Osteocyte (in vitro differentiated cells): Measurements from ENCODE around the gene DOCK7. TPM values are rescaled to one million over a fixed set of nuclear protein-coding genes. Genes with fewer than 3 reads are reported as not detected.

ENCODE experiments used
- DNase-seq: peaks from one replicate; pipeline ENCODE4 v3.0.0; 2021; ENCODE audit warnings: mixed read lengths; ENCODE audit not compliant: unreplicated experiment; ENCODE audit errors: extremely low spot score
- H3K27ac Mint-ChIP-seq: one replicate; pipeline ENCODE4 v1.8.0; 2021; ENCODE audit warnings: mild to moderate bottlenecking, mixed read lengths; ENCODE audit not compliant: unreplicated experiment
- H3K27me3 Mint-ChIP-seq: one replicate; pipeline ENCODE4 v1.8.0; 2021; ENCODE audit warnings: mixed read lengths; ENCODE audit not compliant: unreplicated experiment
- H3K36me3 Mint-ChIP-seq: one replicate; pipeline ENCODE4 v1.8.0; 2021; ENCODE audit warnings: mixed read lengths; ENCODE audit not compliant: unreplicated experiment
- H3K4me1 Mint-ChIP-seq: one replicate; pipeline ENCODE4 v1.8.0; 2021; ENCODE audit warnings: mixed read lengths; ENCODE audit not compliant: unreplicated experiment
- H3K4me3 Mint-ChIP-seq: one replicate; pipeline ENCODE4 v1.8.0; 2021; ENCODE audit warnings: mild to moderate bottlenecking, moderate library complexity, mixed read lengths; ENCODE audit not compliant: unreplicated experiment
- H3K9me3 Mint-ChIP-seq: one replicate; pipeline ENCODE4 v1.8.0; 2021; ENCODE audit warnings: mixed read lengths; ENCODE audit not compliant: unreplicated experiment
- total RNA-seq: library from RNA; stranded (reverse); gene quantifications from 2 replicates; pipeline ENCODE4 v1.2.1, GENCODE V29; 2021
- TF ChIP-seq, protein P1 (sequence below): fragments of 200-600 bp; sonication (generic); IDR thresholded peaks from 2 replicates; pipeline ENCODE4 v1.5.0; 2021; ENCODE audit warnings: antibody characterized with exemption, mild to moderate bottlenecking, moderate library complexity

DOCK7 gene
- total RNA-seq, 1 donor from 2014 or later, result 81.8 TPM

DNA sequence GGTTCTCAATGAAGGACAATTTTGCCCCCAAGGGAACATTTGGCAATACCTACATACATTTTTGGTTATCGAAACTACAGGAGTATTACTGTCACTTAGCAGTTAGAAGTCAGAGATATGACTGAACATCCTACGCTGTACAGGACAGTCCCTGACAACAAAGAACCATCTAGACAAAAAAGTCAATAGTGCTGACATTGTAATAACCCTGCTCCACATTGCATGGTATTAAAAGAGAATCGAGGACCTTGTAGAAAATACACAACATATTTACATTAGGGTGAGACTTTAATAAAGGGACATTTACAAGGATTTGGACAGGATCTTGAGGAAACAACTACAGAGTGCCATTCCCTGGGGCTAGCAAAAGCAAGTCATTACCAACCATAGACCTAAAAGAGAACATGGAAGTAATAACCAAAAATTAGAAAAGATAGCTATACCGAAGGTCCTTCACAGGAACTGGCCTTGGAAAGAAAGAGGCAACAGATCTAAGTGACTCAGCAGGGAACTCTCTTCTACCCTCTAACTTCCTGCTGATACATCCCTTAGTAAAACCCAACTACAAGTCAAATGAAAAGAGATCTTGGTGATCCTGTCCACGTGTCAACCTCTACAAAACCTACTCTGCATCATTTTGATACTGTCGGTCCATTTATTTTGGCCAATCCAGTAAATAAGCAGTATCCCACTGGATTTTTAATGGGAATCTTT is 50.6 kb downstream of the DOCK7 start:
- H3K9me3 Mint-ChIP-seq, result peaks cover 7% of the 10 kb centered on the region
- no peak overlapping the region for H3K4me3 Mint-ChIP-seq
- TF ChIP-seq, protein P1, sequence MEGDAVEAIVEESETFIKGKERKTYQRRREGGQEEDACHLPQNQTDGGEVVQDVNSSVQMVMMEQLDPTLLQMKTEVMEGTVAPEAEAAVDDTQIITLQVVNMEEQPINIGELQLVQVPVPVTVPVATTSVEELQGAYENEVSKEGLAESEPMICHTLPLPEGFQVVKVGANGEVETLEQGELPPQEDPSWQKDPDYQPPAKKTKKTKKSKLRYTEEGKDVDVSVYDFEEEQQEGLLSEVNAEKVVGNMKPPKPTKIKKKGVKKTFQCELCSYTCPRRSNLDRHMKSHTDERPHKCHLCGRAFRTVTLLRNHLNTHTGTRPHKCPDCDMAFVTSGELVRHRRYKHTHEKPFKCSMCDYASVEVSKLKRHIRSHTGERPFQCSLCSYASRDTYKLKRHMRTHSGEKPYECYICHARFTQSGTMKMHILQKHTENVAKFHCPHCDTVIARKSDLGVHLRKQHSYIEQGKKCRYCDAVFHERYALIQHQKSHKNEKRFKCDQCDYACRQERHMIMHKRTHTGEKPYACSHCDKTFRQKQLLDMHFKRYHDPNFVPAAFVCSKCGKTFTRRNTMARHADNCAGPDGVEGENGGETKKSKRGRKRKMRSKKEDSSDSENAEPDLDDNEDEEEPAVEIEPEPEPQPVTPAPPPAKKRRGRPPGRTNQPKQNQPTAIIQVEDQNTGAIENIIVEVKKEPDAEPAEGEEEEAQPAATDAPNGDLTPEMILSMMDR, result no peak
- peaks cover 45% of the 10 kb centered on the region for H3K36me3 Mint-ChIP-seq
- no peaks in the 10 kb centered on the region for H3K4me1 Mint-ChIP-seq
- DNase-seq, result no peak
- H3K27ac Mint-ChIP-seq, result no peak overlapping the region
- H3K27me3 Mint-ChIP-seq, result no peaks in the 10 kb centered on the region

DNA sequence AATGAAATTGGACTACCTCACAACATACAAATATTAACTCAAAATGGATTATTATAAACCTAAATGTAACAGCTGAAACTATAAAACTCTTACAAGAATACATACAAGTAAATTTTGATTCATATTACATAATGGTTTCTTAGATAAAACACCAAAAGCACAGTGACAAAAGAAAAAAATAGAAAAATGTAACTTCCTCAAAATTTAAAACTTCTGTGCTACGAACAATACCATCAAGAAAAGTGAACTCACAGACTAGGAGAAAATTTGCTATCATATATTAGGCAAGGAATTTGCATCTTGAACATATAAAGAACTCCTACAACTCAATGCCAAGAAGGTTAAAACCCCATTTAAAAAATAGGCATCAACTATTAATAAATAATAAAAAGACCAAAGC is 59.7 kb downstream of the DOCK7 start:
- peaks cover 10% of the 10 kb centered on the region for H3K9me3 Mint-ChIP-seq
- peaks cover 20% of the 10 kb centered on the region for H3K4me1 Mint-ChIP-seq
- no peaks in the 10 kb centered on the region for H3K27me3 Mint-ChIP-seq
- peaks cover 61% of the 10 kb centered on the region for H3K36me3 Mint-ChIP-seq
- H3K27ac Mint-ChIP-seq, result no peak overlapping the region
- no peak for DNase-seq
- TF ChIP-seq, protein P1, result no peak
- no peak overlapping the region for H3K4me3 Mint-ChIP-seq

DNA sequence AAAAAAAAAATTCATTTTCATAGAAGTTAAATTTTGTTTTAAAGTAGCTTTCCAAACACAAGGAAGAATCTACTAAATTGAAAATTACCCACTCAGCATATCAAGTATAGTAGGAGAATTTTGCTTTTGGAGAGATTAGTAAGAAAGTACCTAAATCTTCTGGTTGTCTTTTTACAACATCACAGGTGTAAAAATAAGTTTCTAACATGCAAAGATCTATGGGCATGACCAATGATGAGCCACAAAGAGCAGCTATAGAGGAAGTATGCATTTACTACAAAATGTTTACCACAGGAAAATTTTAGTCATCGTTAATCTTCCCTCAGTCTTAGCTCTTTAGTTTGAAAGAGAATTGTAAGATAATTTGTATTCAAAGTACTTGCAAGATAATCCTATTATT is 62.8 kb downstream of the DOCK7 start:
- Mint-ChIP-seq H3K4me3 (no peak overlapping the region), H3K4me1 (peaks cover 33% of the 10 kb centered on the region), H3K27me3 (no peaks in the 10 kb centered on the region), H3K9me3 (peaks cover 9% of the 10 kb centered on the region), H3K27ac (peak overlapping the region; percentile 9), H3K36me3 (peaks cover 44% of the 10 kb centered on the region)
- TF ChIP-seq, protein P1, result no peak
- no peak for DNase-seq

DNA sequence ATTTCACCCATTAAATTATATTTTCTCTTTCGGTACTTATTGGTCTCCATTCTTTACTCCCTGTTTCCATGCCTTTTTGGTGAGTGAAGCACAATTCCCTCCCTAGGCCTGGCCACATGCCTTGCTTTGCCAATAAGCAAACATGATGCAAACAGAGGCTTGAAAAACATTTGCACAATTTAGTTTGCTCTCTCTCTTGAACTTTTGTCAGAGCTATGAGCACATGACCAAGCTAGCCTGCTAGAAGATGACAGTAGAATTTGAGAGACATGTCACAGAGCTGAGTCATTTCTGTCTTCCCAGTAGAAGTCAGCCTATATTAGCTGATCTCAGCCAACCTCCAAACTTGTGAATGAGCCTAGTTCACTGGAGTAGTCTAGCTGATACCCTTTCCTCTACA is 66.3 kb downstream of the DOCK7 start:
- H3K4me3 Mint-ChIP-seq, result no peak overlapping the region
- DNase-seq, result no peak
- H3K36me3 Mint-ChIP-seq, result peaks cover 54% of the 10 kb centered on the region
- H3K4me1 Mint-ChIP-seq, result peaks cover 34% of the 10 kb centered on the region
- peaks cover 6% of the 10 kb centered on the region for H3K9me3 Mint-ChIP-seq
- no peaks in the 10 kb centered on the region for H3K27me3 Mint-ChIP-seq
- peak overlapping the region; percentile 82 for H3K27ac Mint-ChIP-seq
- TF ChIP-seq, protein P1, result no peak

DNA sequence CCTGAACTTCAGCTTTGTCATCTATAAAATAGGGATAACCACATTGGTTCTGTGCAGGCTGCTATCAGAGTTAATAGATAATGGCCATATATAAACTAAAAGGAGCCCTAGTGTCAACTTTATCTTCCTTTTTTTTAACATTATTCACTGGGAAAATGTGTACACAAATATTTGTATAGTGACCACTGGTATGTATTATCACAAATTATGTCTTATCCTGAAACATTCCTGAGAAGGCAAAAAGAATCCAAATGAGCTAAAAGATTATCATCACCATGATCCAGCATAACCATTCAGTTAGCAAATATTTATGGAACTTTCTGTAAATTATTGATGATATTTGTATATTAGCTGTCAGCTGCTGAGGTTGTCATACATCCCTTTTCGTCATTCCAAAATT is 74.3 kb downstream of the DOCK7 start:
- TF ChIP-seq, protein P1, result no peak
- no peak overlapping the region for H3K4me3 Mint-ChIP-seq
- H3K27me3 Mint-ChIP-seq, result no peaks in the 10 kb centered on the region
- DNase-seq, result no peak
- no peaks in the 10 kb centered on the region for H3K9me3 Mint-ChIP-seq
- peaks cover 25% of the 10 kb centered on the region for H3K4me1 Mint-ChIP-seq
- H3K27ac Mint-ChIP-seq, result peak overlapping the region; percentile 66
- peaks cover 32% of the 10 kb centered on the region for H3K36me3 Mint-ChIP-seq
